Subcutaneous adipose tissue (tissue), 4 donors: Measurements from ENCODE around the gene SETD1B. TPM values are rescaled to one million over a fixed set of nuclear protein-coding genes. Genes with fewer than 3 reads are reported as not detected.

Source experiments
- CTCF ChIP-seq: fragments of 450-650 bp; IDR thresholded peaks from one replicate; pipeline ENCODE4 v1.5.1; 2016; ENCODE audit warnings: low read depth, mild to moderate bottlenecking, control low read depth, antibody characterized with exemption, moderate library complexity
- total RNA-seq, 4 donors: library from RNA; depleted of rRNA; stranded (reverse); fragments of >200 nt; gene quantifications; one replicate each; pipeline ENCODE4 v1.1.0, GENCODE V29; 2016

The SETD1B gene
- total RNA-seq, 4 donors from 2014 or later: 3.7 to 14.7 (median 6.4) TPM

DNA sequence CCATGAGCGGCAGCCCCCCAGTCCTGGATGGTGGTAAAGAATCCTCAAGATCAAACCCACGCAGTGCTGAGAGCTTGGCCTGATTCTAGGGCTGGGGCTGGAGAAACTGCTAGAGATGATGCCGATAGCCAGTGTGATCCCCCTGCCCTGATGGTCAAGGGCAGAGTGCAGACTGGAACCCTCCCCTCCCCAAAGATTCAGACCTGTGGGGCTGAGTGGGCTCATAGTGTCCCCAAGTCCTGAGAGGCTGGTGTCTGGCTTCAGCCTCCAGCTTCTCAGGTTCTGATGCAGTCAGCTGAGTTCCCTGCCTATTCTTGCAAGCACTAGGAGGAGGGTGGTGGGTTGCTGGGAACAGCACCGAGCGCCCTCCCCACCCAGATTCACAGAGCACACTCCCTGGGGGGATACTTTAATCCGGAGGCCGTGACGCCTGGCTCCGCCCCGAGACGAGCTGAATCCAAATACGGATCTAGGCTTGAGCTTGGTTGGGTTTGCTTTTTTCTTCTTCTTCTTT lies 22.3 kb upstream of the SETD1B start:
- TF ChIP-seq CTCF: no peak

- TF ChIP-seq CTCF: no peak
These were observed 21.5 kb upstream of the SETD1B start for GRCh38 chr12:121781998-121782979.

- TF ChIP-seq CTCF: no peak
These were observed 20.0 kb upstream of the SETD1B start for GRCh38 chr12:121783766-121784165.

- no peak for TF ChIP-seq CTCF
These were observed 19.3 kb upstream of the SETD1B start for GRCh38 chr12:121784460-121784859.

DNA sequence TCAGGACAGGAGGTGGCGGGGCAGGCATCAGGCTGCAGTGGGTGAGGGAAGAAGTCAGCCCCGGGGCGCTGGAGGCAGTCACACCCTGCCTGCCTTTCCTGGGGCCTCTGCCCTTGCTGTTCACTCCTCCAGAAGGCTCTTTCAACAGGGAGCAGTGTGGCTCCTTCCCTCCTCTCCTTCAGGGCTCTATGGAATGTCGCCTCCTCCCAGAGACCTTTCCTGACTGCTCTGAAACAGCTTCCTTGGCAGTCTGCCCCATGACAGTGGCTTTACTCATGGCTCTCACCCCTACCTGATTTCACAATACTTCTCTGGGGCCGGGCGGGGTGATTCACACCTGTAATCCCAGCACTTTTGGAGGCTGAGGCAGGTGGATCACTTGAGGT lies 17.4 kb upstream of the SETD1B start:
- TF ChIP-seq CTCF: no peak

- no peak for TF ChIP-seq CTCF
These were observed 16.5 kb upstream of the SETD1B start for GRCh38 chr12:121787063-121788025.
